Tibial nerve (tissue), 4 donors: ENCODE measurements around the gene NAXE. TPM values are rescaled to one million over a fixed set of nuclear protein-coding genes. Genes with fewer than 3 reads are reported as not detected.

Experiments
- DNase-seq, 2 donors: peaks; one replicate each; pipeline ENCODE4 v3.0.0-alpha.2; 2019; ENCODE audit warnings: low spot score in 2 of 2
- H3K27ac ChIP-seq, 4 donors: fragments of 200-600 bp; sonication (generic) in 3 of 4; one replicate each; pipeline ENCODE4 v1.5.1; 2017 to 2019; ENCODE audit warnings: mild to moderate bottlenecking in 1 of 4
- H3K27me3 ChIP-seq, 2 donors: fragments of 200-600 bp; sonication (generic) in 1 of 2; one replicate each; pipeline versions ENCODE4 v1.5.1 to v1.6.0; 2017 to 2019
- H3K36me3 ChIP-seq, 3 donors: fragments of 200-600 bp; sonication (generic); one replicate each; pipeline ENCODE4 v1.5.1; 2018 to 2019
- H3K4me1 ChIP-seq, 4 donors: fragments of 200-600 bp; sonication (generic) in 3 of 4; one replicate each; pipeline ENCODE4 v1.5.1; 2017 to 2019
- H3K4me3 ChIP-seq, 4 donors: fragments of 200-600 bp; sonication (generic) in 3 of 4; one replicate each; pipeline ENCODE4 v1.5.1; 2017 to 2019; ENCODE audit warnings: mild to moderate bottlenecking in 1 of 4, moderate library complexity in 1 of 4
- H3K9me3 ChIP-seq, 4 donors: fragments of 200-600 bp; sonication (generic) in 3 of 4; one replicate each; pipeline ENCODE4 v1.5.1; 2017 to 2019
- CTCF ChIP-seq, 5 experiments: fragments of 200-600 bp in 3 of 5; fragments of 450-650 bp in 2 of 5; sonication (generic) in 3 of 5; IDR thresholded peaks; one replicate each; pipeline ENCODE4 v1.5.1; 2016 to 2019; ENCODE audit warnings: antibody characterized with exemption in 5 of 5, mild to moderate bottlenecking in 3 of 5, moderate library complexity in 2 of 5
- EP300 ChIP-seq, 2 donors: sonication (generic); formaldehyde crosslinking; IDR thresholded peaks; one replicate each; pipeline ENCODE4 v1.6.1; 2017; ENCODE audit warnings: antibody characterized with exemption in 2 of 2, mild to moderate bottlenecking in 1 of 2
- POLR2A ChIP-seq, 2 donors: fragments of 450-650 bp; IDR thresholded peaks; one replicate each; pipeline ENCODE4 v1.6.1; 2017; ENCODE audit warnings: antibody characterized with exemption in 2 of 2, mild to moderate bottlenecking in 2 of 2, moderate library complexity in 2 of 2
- WGBS, 2 donors: methylation state at CpG; one replicate each; pipeline ENCODE4 v1.1.5; 2018; 5-methylcytosine and 5-hydroxymethylcytosine counted together
- total RNA-seq, 4 donors: library from RNA; depleted of rRNA; stranded (reverse); fragments of >200 nt; gene quantifications; one replicate each; pipeline ENCODE4 v1.1.0, GENCODE V29; 2016

The NAXE gene
- total RNA-seq = 100 to 1,000 TPM in 1 of 4 donors, 10 to 100 TPM in 3; 53.1 to 105 (median 82.7) TPM

DNA sequence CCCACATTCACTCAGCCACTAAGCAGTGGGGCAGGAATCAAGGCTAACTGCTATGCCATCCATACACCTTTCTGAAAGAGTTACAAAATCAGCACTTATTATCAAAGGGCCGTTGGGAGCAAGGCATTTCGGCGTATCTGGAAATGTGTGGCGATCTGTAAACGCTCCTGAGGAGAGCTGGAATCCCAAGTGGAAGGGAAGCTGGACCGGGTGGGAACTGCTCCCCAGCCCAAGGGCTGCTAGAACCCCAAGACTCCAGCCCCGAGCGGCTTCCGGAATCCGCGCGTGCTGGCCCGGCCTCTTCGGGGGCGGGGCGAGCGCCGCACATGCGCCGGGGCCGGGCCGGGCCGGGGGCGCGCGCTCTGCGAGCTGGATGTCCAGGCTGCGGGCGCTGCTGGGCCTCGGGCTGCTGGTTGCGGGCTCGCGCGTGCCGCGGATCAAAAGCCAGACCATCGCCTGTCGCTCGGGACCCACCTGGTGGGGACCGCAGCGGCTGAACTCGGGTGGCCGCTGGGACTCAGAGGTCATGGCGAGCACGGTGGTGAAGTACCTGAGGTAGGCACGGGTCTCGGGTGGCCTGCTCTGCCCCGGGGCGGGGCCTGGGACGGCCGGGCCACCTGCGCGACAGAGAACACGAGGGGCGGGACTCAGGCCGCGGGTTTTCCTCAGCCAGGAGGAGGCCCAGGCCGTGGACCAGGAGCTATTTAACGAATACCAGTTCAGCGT lies at the start of gene NAXE:
TSS of gene NAXE (plus strand) at position 345 of the 726 bp plus-strand sequence. CDS start at position 374, 29 bp downstream.
- Histone ChIP-seq H3K9me3 (no peaks in the 10 kb centered on the region), H3K36me3 (peaks cover 0 to 38% (median 4%) of the 10 kb centered on the region in 3 donors), H3K4me1 (peaks cover 0 to 17% (median 10%) of the 10 kb centered on the region in 4 donors), H3K27me3 (no peaks in the 10 kb centered on the region), H3K4me3 (peak within 1 kb of the TSS; percentile 66 to 92 (median 71)), H3K27ac (peak within 1 kb of the TSS; percentile 72 to 90 (median 87))
- peak; percentile 17 to 71 for TF ChIP-seq POLR2A (IDR thresholded peaks at IDR 0.05)
- peak in 2 of 5 experiments; percentile 7 to 23 for TF ChIP-seq CTCF (IDR thresholded peaks at IDR 0.05)
- peak in 1 of 2 donors; percentile 51 for TF ChIP-seq EP300 (IDR thresholded peaks at IDR 0.05)
- DNase-seq = peak; percentile 53 to 54
- 1% methylated on average over 23 to 42 of the region's 60 CpGs for WGBS, 2 donors

DNA sequence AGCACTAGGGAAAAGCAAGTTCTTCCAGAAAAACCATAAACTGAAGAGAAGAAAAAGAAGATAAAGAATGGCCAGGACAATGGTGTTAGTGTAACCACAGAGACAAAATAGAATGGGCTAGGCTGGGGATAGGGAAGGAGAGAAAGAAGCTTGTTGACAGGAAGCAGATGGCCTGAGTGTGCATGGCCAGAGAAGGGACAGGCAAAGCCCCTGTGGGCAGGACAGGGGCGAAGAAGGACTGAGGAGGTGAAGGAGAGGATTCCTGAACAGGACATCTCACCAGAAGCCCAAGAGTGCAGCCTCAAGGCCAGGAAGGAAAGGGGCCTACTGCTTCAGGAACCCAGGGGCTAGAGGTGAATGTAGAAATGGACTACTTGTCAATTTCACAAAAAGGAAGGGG lies 48.5 kb upstream of the NAXE start:
- 85 to 89% methylated on average over 1 of the region's 1 CpG for WGBS, 2 donors
- no peak for TF ChIP-seq POLR2A (IDR thresholded peaks at IDR 0.05)
- Histone ChIP-seq H3K36me3 (no peaks in the 10 kb centered on the region), H3K27ac (no peak overlapping the region), H3K4me1 (no peaks in the 10 kb centered on the region), H3K4me3 (no peak overlapping the region), H3K27me3 (no peaks in the 10 kb centered on the region), H3K9me3 (no peaks in the 10 kb centered on the region)
- DNase-seq = no peak

DNA sequence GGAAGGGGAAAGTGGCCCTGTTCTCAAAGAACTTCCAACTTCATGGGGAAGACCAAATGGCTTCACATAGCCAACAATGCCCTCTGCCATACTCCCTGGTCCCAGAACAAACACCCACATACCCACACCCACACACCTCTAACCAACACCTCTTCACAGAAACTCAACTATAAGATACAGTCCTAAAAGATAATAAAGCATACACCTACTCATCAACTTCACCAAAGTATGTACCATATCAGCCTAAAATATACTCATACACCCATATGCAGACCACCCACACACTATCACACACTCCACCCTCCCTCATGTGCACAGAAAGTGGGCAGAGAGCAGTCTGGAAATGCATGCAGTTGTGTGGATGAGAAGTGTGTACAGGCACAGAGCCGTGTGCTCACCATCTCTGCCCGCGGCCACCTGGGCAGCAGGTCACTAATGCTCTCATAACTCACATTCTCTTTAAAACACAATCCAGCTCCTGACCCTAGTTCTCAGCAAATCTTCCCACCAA lies 46.9 kb upstream of the NAXE start:
- Histone ChIP-seq H3K36me3 (no peaks in the 10 kb centered on the region), H3K27ac (no peak overlapping the region), H3K9me3 (no peaks in the 10 kb centered on the region), H3K4me1 (no peaks in the 10 kb centered on the region), H3K27me3 (no peaks in the 10 kb centered on the region), H3K4me3 (no peak overlapping the region)
- no peak for TF ChIP-seq CTCF (IDR thresholded peaks at IDR 0.05)
- TF ChIP-seq POLR2A (IDR thresholded peaks at IDR 0.05) = no peak
- no peak for TF ChIP-seq EP300 (IDR thresholded peaks at IDR 0.05)
- WGBS, 2 donors = 93 to 94% methylated on average over 3 of the region's 3 CpGs
- no peak for DNase-seq

GRCh38 chr1:156546267-156546666 lies 45.3 kb upstream of the NAXE start:
- H3K4me3 ChIP-seq = no peak overlapping the region
- no peak for DNase-seq
- H3K27ac ChIP-seq = no peak overlapping the region
- TF ChIP-seq CTCF (IDR thresholded peaks at IDR 0.05) (no peak), EP300 (IDR thresholded peaks at IDR 0.05) (no peak), POLR2A (IDR thresholded peaks at IDR 0.05) (no peak)
- H3K4me1 ChIP-seq = no peaks in the 10 kb centered on the region
- 98 to 100% methylated on average over 3 of the region's 3 CpGs for WGBS, 2 donors
- no peaks in the 10 kb centered on the region for H3K27me3 ChIP-seq
- H3K9me3 ChIP-seq = no peaks in the 10 kb centered on the region
- no peaks in the 10 kb centered on the region for H3K36me3 ChIP-seq

DNA sequence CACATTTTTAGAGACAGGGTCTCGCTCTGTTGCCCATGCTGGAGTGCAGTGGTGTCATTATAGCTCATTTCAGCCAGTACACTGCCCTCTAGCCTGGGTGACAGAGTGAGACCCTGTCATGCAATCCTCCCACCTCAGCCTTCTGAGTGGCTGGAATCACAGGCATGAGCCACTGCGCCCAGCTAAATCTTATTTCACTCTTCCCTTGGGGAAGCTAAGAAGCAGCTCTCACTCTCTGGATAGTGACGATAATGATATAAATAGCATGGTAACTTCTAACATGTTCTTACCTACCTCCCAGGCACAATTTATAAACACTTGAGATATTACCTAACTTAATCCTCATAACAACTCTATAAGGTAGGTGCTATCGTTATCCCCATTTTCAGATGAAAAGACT lies 44.1 kb upstream of the NAXE start:
- Histone ChIP-seq H3K4me3 (no peak overlapping the region), H3K9me3 (no peaks in the 10 kb centered on the region), H3K27ac (no peak overlapping the region), H3K4me1 (no peaks in the 10 kb centered on the region), H3K27me3 (no peaks in the 10 kb centered on the region), H3K36me3 (no peaks in the 10 kb centered on the region)
- TF ChIP-seq CTCF (IDR thresholded peaks at IDR 0.05) = no peak
- no peak for TF ChIP-seq POLR2A (IDR thresholded peaks at IDR 0.05)
- TF ChIP-seq EP300 (IDR thresholded peaks at IDR 0.05) = no peak
- 94 to 96% methylated on average over 4 of the region's 4 CpGs for whole genome bisulfite sequencing, 2 donors
- DNase-seq = no peak
